Adipose tissue (tissue), 3 donors: Measurements from ENCODE around the gene SNX3. TPM values are rescaled to one million over a fixed set of nuclear protein-coding genes. Genes with fewer than 3 reads are reported as not detected.

ENCODE experiments used
- H3K27ac ChIP-seq: one replicate; pipeline ENCODE4 v1.5.1; 2013; ENCODE audit warnings: low read depth, low read length
- WGBS, 3 donors: extraction: QIAGEN DNeasy Blood & Tissue Kit; methylation state at CpG; one replicate each; pipeline ENCODE4 v1.1.7; 2013; 5-methylcytosine and 5-hydroxymethylcytosine counted together
- polyA plus RNA-seq, 3 donors: library from polyadenylated mRNA; stranded (reverse); fragments of 200-250 nt; gene quantifications; one replicate each; pipeline ENCODE4 v1.2.3, GENCODE V29; 2013
- donor health status: healthy with polysubstance abuse.
- donor health status: Bipolar disorder and iron deficiency.
- donor health status: healthy.

Gene SNX3
- polyA plus RNA-seq, 3 donors: 91.6 to 430 (median 244) TPM

DNA sequence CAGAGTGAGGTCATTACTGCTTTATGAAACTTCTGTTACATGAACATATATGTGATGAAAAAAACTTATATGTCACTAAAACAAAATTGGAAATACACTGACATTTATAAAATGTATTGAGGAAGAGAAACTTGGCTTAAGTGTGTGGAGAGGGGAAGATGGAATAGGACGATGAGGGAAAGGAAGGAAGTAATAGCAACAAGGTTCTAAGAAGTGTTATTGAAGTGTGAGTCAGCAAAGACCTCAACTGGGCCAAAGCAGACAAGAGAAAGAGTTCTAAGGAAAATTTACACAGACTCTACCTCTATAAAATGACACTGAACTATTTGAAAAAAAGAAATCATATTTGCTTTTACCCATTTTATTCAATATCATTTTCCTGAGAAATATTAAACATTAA lies 38.3 kb downstream of the SNX3 start:
- WGBS, 3 donors: 34 to 74% (median 60%) methylated on average over 1 of the region's 1 CpG
- H3K27ac ChIP-seq: no peak overlapping the region

DNA sequence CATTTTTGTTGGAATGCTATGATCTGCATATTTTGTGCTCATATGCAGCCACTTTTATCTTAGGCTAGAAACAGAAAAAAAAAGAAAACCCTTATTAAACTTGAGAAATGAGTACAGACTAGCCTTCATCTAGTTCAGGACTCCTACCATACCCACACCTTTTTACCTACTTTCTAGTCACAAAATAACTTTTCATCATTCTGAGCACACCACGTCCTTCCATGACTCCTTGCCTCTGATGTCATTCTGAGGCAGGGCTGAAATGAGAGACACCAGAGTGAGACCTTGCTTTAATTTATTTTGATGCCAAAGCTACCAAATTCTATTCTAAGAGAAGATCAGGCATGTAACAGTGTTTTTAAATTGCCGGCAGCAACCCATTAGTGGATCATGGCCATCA lies 38.8 kb downstream of the SNX3 start:
- no peak overlapping the region for H3K27ac ChIP-seq
- WGBS, 3 donors: 83 to 94% (median 94%) methylated on average over 2 of the region's 2 CpGs

DNA sequence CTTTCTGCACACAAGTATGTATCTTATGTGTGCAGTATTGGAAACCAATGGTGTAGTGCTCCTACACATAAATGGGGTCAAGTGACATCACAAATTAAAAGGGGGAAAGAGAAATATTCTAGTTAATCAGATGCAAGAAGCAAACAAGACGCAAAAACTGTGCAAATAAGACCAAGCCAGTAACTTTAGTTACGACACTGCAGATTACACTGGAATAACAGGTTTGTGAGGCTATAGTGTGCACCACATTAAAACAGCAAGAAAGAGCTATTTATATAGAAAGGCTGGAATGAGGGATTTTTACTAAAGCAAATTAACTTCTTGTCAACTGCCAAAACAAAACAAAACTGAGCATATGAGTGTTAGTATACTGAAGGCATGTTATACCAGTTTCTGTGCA lies 49.2 kb downstream of the SNX3 start:
- H3K27ac ChIP-seq: no peak overlapping the region
- WGBS, 3 donors: 51 to 88% (median 88%) methylated on average over 2 of the region's 2 CpGs

DNA sequence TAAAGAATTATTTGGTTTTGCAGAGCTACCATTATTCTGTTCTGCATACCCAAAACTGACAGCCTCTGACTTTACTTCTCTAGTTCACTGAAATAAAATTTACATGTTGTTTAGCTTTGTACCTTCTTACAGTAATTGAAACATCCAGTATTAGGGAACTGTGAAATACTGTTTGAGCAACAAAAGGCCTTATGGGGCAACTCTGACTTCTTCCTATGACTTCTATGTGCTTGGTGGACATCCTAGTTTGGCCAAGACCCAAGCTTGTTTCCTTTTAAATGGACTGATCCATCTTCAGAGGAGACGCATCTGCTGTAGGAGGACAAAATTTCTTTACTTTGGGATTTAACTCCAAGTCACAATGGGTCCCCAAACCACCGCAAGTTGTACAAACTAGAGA lies 50.3 kb downstream of the SNX3 start:
- WGBS, 3 donors: 69 to 95% (median 86%) methylated on average over 2 of the region's 2 CpGs
- no peak overlapping the region for H3K27ac ChIP-seq

DNA sequence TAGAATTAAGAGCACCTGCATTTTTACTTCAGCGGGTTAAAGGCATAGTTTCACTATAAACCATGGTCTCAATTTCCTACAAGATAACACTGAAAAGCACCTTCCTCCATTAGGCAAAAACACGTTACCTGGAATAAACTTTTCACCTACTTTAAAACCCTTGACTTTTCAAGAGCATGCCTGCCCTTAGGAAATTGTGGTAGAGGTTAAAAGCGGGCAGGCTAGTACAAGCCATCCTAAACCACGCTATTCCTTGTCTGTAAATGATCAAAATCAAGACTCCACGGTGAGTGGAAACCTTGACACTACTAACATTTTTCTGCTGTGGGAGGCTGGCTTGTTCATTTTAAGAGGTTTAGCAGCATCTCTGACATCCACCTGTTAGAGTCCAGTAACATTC lies 51.1 kb downstream of the SNX3 start:
- 87 to 98% (median 94%) methylated on average over 5 of the region's 5 CpGs for WGBS, 3 donors
- H3K27ac ChIP-seq: no peak overlapping the region

DNA sequence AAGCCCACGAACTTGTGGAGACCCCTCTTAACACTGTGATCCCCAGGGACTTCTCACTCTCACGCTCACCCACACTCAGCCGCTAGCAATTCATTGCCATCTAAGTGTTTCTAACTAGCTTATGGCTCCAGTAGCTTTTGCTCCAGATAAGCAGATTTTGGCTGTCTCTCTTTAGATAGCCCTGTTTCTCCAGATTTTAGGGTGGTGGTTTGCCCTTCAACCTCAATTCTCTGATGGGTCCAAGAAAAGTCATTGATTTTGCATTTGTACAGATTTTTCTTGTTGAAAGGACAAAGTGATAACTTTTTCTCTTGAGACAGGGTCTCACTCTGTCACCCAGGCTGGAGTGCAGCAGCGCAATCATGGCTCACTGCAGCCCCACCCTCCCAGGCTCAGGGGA lies 53.8 kb downstream of the SNX3 start:
- 89 to 97% (median 95%) methylated on average over 4 of the region's 4 CpGs for WGBS, 3 donors
- no peak overlapping the region for H3K27ac ChIP-seq

DNA sequence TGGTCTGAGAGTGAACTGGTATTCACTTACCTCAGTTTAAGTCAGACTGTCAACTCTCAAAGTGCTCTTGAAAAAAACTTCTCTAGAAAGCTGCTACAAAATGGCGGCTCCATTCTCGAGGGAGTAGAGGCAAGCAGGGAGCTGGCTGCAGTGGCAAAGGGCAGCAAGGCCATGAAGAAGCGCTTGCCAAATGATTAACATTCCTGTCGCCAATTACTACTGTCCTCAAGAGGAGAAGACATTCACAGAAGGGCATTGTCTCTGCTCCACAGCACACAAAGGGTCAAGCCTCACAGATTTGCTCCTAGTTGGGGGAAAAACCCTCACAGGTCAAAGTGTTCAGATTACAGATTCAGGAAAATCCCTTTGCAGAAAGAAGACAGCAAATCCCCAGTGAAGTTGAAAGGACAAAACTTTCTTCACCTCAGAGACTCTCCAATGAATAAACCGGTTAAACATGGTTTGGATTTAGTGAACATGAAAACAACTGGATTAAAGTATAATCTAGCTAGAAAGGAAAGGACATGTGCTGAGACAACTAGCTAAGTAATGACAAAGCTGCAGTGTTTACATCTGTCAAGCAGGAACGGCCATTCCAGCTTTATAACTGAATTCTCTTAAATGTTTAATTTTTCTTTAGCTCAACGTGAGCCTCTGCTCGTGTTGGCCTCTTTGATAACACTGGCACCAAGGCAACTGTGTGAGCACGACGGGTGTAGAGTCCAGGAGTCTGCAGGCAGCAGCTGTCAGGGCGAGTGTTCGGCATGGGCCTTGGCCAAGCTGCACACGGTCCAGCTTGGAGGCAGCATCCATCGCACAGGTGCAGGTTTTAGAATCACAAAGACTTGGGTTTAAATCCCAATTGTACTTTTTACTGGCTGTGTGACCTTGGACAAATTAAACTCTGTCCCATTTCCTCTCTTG lies 57.4 kb downstream of the SNX3 start:
- WGBS, 3 donors: 44 to 86% (median 81%) methylated on average over 14 of the region's 14 CpGs
- no peak overlapping the region for H3K27ac ChIP-seq

DNA sequence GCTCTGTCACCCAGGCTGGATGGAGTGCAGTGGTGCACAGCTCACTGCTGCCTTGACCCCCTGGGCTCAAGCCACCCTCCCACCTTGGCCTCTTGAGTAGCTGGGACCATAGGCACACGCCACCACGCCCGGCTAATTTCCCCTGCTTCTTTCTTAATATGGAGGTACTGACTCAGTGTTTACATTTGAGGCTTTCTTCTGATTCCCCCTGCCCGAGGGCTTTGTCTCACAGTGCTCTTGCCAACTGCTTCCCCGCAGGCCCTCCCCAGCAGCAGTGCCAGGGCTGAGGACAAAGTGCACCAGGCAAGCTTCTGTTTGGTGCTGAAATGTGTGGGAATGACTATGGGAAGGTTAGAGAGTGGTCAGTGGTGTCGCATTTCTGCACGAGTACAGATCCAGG lies 60.2 kb downstream of the SNX3 start:
- WGBS, 3 donors: 77 to 81% (median 80%) methylated on average over 7 of the region's 7 CpGs
- no peak overlapping the region for H3K27ac ChIP-seq

DNA sequence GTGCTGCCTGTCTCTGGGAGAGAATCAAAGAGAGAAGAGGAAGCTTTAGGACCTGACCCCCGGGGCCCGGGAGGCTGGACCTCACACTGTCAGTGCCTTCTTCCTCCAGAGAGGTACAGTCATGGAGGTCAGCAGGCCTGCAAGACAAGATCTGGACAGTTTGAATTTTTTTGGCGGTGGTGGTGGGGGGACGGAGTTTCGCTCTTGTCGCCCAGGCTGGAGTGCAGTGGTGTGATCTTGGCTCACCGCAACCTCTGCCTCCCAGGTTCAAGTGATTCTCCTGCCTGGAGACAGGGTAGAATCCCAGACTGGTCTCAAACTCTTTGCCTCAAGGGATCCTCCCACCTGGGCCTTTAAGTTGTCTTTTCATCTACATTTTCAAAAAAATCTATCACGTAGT lies 60.7 kb downstream of the SNX3 start:
- WGBS, 3 donors: 90 to 95% (median 93%) methylated on average over 8 of the region's 8 CpGs
- no peak overlapping the region for H3K27ac ChIP-seq

DNA sequence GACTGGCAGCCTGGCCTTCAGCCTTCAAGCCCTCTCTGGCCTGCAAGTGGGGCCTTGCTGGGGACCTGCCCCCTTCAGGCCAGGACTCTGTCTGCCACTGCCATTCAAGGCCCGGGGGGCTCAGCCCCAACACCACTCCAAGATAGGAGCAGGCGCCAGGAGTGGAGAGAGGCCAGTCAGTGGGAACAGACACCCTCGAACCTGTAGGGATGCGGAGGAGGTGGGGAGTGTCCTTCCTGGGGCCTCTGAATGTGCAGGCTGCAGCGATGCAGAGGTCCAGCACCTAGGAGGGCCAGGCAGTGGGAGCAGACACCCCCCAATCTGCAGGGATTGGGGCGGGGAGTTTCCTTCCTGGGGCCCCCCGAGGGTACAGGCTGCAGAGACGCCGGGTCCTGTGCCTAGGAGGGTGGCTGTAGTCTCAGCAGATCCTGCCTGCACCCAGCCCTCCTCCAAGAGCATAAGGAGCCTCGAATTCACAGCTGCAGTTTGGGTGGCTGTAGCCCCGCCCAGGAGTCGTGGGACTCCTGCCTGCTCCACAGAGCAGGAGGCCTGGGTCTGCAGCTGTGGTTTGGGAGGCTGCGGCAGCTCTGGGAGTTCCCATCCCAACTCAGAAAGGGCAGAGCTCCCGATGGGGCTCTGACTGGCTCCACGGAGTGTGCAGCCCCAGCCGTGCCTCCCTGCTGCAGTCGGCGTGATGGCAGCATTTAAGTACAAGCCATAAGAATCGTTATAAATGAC lies 61.9 kb downstream of the SNX3 start:
- 77 to 88% (median 82%) methylated on average over 19 of the region's 19 CpGs for WGBS, 3 donors
- no peak overlapping the region for H3K27ac ChIP-seq

DNA sequence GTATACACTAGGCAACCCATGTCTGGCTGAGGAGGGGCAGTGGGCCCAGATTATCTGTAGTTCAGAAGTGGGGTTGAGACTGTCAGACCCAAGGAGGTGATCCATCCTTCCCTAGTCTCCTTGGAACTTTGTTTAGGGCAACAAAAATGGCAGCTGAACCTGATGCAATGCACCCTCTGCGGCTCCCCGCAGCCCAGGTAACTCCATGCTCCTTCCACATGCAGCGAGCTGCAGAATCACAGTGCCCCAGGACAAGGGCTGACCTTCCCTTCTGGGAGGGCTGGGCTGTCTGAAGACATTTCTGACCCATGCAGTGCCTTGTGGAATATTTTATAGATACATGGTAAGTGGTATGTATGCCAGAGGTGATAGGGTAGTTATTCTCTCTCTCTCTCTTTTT lies 65.6 kb downstream of the SNX3 start:
- no peak overlapping the region for H3K27ac ChIP-seq
- WGBS, 3 donors: 93 to 95% (median 94%) methylated on average over 3 of the region's 3 CpGs

DNA sequence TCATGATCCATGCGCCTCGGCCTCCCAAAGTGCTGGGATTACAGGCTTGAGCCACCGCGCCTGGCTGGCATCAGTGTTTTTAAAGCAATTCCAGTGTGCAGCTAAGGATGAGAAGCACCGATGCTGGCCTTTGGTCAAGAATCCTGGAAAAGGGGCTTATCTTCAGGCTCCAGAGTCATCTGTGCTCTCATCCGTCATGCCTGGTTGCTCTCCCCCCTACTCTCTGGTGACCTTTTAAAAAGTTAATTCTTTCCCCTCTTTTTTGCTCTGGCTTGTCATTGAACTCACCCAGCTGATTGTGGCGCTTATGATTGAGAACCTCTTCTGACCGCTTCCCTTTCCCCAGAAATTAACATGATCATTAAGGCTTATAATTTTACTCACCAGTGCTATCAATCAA lies 66.3 kb downstream of the SNX3 start:
- WGBS, 3 donors: 83 to 91% (median 85%) methylated on average over 8 of the region's 8 CpGs
- H3K27ac ChIP-seq: no peak overlapping the region

DNA sequence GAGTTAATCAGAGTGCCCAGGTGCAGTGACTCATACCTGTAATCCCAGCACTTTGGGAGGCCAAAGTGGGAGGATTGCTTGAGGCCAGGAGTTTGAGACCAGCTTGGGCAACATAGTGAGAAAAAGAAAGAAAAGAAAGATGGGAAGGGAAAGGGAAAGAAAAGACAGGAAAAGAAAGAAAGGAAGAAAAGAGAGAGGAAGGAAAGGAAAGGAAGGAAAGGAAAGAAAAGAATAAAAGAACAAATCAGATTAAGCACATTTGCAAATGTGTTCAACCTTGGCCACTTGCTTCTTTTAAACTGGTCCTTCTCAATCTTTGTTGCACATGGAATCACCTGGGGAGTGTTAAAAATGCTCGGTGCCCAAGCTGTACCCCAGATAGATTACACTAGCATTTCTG lies 67.0 kb downstream of the SNX3 start:
- no peak overlapping the region for H3K27ac ChIP-seq
- 75 to 91% (median 84%) methylated on average over 1 of the region's 1 CpG for WGBS, 3 donors

DNA sequence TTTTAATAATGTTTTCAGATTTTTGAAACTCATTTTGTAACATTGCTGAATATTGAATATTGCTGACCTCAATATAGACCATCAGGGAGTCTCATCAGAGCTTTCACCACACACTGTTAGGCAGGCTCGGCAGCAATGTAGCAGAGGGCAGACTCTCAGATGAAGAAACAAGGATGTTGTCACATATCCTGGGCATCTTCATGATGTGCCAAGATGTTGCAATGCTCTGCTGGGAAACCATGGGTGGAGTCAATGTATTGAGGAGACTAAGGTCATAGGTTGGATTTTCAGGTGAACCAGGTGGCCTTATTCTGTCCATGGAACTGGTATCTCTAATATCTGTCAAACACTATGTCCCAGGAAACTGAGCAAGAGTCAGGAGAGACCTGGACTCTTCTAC lies 67.7 kb downstream of the SNX3 start:
- WGBS, 3 donors: 51 to 91% (median 58%) methylated on average over 1 of the region's 1 CpG

DNA sequence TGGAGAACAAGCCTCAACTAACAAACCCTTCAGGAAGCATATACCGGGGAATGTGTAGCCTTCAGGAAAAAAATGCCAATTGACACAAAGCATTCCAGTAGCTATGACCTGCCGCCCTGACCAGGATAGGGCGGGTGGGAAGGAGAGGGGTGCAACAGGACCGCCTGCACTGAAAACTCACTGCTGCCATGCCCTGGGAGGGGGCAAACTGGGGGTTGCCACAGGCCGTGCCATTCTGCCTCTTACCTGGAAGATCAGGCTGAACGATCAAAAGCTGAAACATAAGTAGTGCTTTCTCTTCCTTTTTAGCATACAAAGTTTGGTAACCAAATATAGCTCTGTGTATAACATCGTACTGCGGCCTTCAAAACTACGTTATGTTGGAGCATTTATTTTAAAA lies 73.3 kb downstream of the SNX3 start:
- WGBS, 3 donors: 88 to 93% (median 89%) methylated on average over 9 of the region's 9 CpGs

More for the DNA sequence above, 67.7 kb downstream of the SNX3 start:
- H3K27ac ChIP-seq: no peak overlapping the region

DNA sequence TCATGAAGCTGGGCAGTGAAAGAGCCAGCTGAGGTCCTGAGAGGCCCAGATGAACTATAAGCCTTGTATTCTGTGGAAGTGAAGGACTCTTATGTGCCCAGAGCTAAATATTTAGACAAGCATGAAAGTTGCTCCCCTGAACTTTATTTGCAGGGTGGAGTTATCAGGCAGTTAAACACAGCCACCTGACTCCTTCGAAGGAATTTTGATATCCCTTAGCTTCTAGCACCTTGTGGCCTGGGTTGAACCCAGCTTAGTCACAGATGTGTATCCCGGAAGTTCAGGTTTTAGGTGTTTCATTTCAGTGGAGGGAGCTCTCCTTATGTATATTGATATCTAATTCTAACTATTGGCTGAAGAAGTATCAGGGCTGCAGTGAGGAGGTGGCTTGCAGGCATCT lies 74.6 kb downstream of the SNX3 start:
- no peak overlapping the region for H3K27ac ChIP-seq

More for the DNA sequence above, 73.3 kb downstream of the SNX3 start:
- no peak overlapping the region for H3K27ac ChIP-seq

DNA sequence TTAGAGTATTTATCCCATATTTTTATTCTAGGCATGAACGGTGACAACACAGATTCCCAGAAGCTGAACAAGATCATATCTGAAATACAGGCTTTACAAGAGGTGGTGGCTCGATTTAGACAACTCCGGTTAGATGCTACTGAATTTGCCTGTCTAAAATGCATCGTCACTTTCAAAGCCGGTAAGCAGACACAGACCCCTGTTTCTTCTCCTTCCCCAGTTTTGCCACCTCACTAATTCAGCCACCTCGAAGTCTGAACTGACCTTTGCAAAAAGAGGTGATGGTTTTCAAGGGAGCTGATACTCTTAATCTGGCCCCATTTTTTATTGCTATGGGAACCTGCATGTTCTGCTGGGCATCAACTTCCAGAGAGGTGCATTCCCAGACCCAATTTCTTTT lies 80.1 kb downstream of the SNX3 start:
- 59 to 72% (median 63%) methylated on average over 6 of the region's 6 CpGs for WGBS, 3 donors
- no peak overlapping the region for H3K27ac ChIP-seq

More for the DNA sequence above, 74.6 kb downstream of the SNX3 start:
- 31 to 77% (median 72%) methylated on average over 2 of the region's 2 CpGs for WGBS, 3 donors

DNA sequence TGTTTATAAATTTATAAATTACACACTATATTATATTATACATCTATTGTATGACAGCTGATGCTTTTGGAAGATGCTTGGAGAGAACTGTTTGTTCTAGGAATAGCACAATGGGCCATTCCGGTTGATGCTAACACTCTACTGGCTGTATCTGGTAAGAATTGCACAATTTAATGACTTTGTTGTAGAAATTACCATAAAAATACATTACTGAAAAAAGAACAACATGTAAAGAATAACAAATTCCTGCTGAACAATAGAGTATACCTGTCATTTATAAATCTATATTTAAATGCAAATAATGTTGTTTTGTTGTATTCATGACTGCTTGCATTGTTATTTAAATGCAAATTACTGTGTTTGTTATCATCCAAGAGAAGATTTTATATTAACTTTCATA lies 80.6 kb downstream of the SNX3 start:
- WGBS, 3 donors: 20 to 40% (median 39%) methylated on average over 1 of the region's 1 CpG
- H3K27ac ChIP-seq: no peak overlapping the region

DNA sequence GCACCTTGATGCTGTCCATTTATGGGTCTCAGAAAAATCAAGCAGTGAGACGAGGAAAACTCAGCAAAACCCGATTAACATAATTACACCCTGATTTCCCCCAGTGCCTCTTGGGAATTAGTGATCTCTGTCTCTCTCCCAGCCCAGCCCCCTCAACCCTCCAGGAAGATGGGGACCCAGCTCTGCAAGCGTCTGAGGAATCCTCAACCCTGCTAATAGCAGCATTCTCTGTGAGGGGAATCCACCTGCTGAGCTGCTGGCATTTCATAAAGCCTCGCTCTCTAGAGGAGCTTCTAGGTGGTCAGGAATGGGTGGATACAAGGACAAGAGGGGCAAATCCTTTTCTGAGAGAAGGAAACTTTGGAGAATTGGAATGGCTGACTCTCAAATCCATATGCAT lies 81.1 kb downstream of the SNX3 start:
- no peak overlapping the region for H3K27ac ChIP-seq
- WGBS, 3 donors: 24 to 58% (median 30%) methylated on average over 4 of the region's 4 CpGs
